Renal cortical epithelial cell (primary cell): ENCODE measurements around the gene TBCD. TPM values are rescaled to one million over a fixed set of nuclear protein-coding genes. Genes with fewer than 3 reads are reported as not detected.

ENCODE experiments used
- DNase-seq: peaks from one replicate; pipeline ENCODE4 v3.0.0-alpha.2; 2011; ENCODE audit warnings: low read depth
- total RNA-seq: library from RNA; depleted of rRNA; stranded (reverse); fragments of >200 nt; gene quantifications from 2 replicates; pipeline ENCODE4 v1.2.3, GENCODE V29; 2014

The TBCD gene
- total RNA-seq, 1 donor from 2014 or later: 38.5 TPM

GRCh38 chr17:82871056-82871775 lies 119.4 kb downstream of the TBCD start:
- no peak for DNase-seq

- DNase-seq: no peak
Observed at GRCh38 chr17:82871776-82872561, 120.1 kb downstream of the TBCD start.

- no peak for DNase-seq
Observed at GRCh38 chr17:82872591-82873520, 121.0 kb downstream of the TBCD start.

GRCh38 chr17:82873521-82873920 lies 121.7 kb downstream of the TBCD start:
- DNase-seq: no peak

- DNase-seq: no peak
Observed at GRCh38 chr17:82874011-82874835, 122.4 kb downstream of the TBCD start.

- no peak for DNase-seq
Observed at GRCh38 chr17:82875407-82875856, 123.6 kb downstream of the TBCD start.

GRCh38 chr17:82876149-82876548 lies 124.3 kb downstream of the TBCD start:
- no peak for DNase-seq

GRCh38 chr17:82876602-82877379 lies 124.9 kb downstream of the TBCD start:
- DNase-seq: peak; percentile 24

- DNase-seq: no peak
Observed at GRCh38 chr17:82878527-82878926, 126.7 kb downstream of the TBCD start.

- no peak for DNase-seq
Observed at GRCh38 chr17:82879241-82879640, 127.4 kb downstream of the TBCD start.

- no peak for DNase-seq
Observed at GRCh38 chr17:82880620-82881323, 128.9 kb downstream of the TBCD start.

- DNase-seq: no peak
Observed at GRCh38 chr17:82881324-82881823, 129.5 kb downstream of the TBCD start.

- DNase-seq: no peak
Observed at GRCh38 chr17:82881900-82882714, 130.2 kb downstream of the TBCD start.

GRCh38 chr17:82882715-82883418 lies 131.0 kb downstream of the TBCD start:
- no peak for DNase-seq

- no peak for DNase-seq
Observed at GRCh38 chr17:82883419-82884031, 131.7 kb downstream of the TBCD start.

GRCh38 chr17:82884341-82884969 lies 132.6 kb downstream of the TBCD start:
- DNase-seq: no peak

- DNase-seq: no peak
Observed at GRCh38 chr17:82884970-82885353, 133.1 kb downstream of the TBCD start.
